GM12878 (cell line): Measurements from ENCODE around the gene GLTP. TPM values are rescaled to one million over a fixed set of nuclear protein-coding genes. Genes with fewer than 3 reads are reported as not detected.

Experiments used
- ATAC-seq: fragments of 200-7000 bp; cut with Tn5 transposase; 3 replicates; pipeline ENCODE4 v1.9.1; 2020; ENCODE audit warnings: mild to moderate bottlenecking, moderate library complexity
- BruUV-seq: library from RNA; stranded (reverse); fragments of 400-500 nt; replicated peaks from 2 replicates; lab custom pipeline; 2021; lab: Mats Ljungman, UMichigan
- CTCF ChIA-PET: fragments of 300-600 bp; sonication (Branson Sonifier 250); formaldehyde crosslinking; extraction: SDS; loops from one replicate; lab custom pipeline; 2021; ENCODE audit warnings: inconsistent platforms; lab: Yijun Ruan, JAX
- POLR2A ChIA-PET: fragments of 350-600 bp; formaldehyde crosslinking; extraction: SDS; loops from one replicate; lab custom pipeline; 2021; ENCODE audit warnings: inconsistent platforms; lab: Charles Lee
- RAD21 ChIA-PET: fragments of 300-600 bp; sonication (Branson Sonifier 250); formaldehyde crosslinking; loops from one replicate; lab custom pipeline; 2023; ENCODE audit warnings: antibody characterized with exemption; ENCODE audit not compliant: unreplicated experiment; lab: Charles Lee
- SMC1A ChIA-PET: fragments of 300-600 bp; sonication (Branson Sonifier 250); formaldehyde crosslinking; loops from one replicate; lab custom pipeline; 2023; ENCODE audit not compliant: unreplicated experiment, uncharacterized antibody; lab: Charles Lee
- DNase-seq: peaks from one replicate; pipeline ENCODE4 v3.0.0-alpha.2; 2011; ENCODE audit warnings: low read depth, low spot score
- FAIRE-seq: peaks from 3 replicates; lab custom pipeline; 2011; peaks lifted over from hg19 to GRCh38; lab: Jason Lieb, UNC
- H2AFZ ChIP-seq: 2 replicates; pipeline ENCODE4 v1.6.0; 2011; ENCODE audit warnings: low read depth, low read length, control low read depth; ENCODE audit not compliant: control insufficient read depth
- H3K27ac ChIP-seq: 2 replicates; pipeline ENCODE4 v1.5.1; 2011; ENCODE audit warnings: control low read depth; ENCODE audit not compliant: control insufficient read depth, insufficient read depth
- H3K27me3 ChIP-seq, 2 experiments: replicated peaks in 1 of 2; 2 replicates each; pipeline versions ENCODE4 v1.6.0 to v1.6.1; 2011; ENCODE audit warnings: low read length in 1 of 2; ENCODE audit not compliant: control insufficient read depth in 2 of 2, insufficient read depth in 2 of 2
- H3K36me3 ChIP-seq, 2 experiments: 2 replicates each; pipeline ENCODE4 v1.5.1; 2011; ENCODE audit warnings: low read length in 1 of 2; ENCODE audit not compliant: control insufficient read depth in 2 of 2, insufficient read depth in 2 of 2
- H3K4me1 ChIP-seq: 2 replicates; pipeline ENCODE4 v1.6.1; 2011; ENCODE audit warnings: mild to moderate bottlenecking, low read length, moderate library complexity, mixed read lengths; ENCODE audit not compliant: control insufficient read depth, insufficient read depth
- H3K4me2 ChIP-seq: 2 replicates; pipeline ENCODE4 v1.6.0; 2011; ENCODE audit warnings: control low read depth; ENCODE audit not compliant: control insufficient read depth, insufficient read depth
- H3K4me3 ChIP-seq: fragments of 200-600 bp; sonication (generic); 2 replicates; pipeline ENCODE4 v1.5.1; 2016
- H3K79me2 ChIP-seq: 2 replicates; pipeline ENCODE4 v1.6.0; 2011; ENCODE audit warnings: low read length; ENCODE audit not compliant: control insufficient read depth, insufficient read depth
- H3K9ac ChIP-seq: 2 replicates; pipeline ENCODE4 v1.8.0; 2011; ENCODE audit warnings: low read length, control low read depth, mixed read lengths; ENCODE audit not compliant: control insufficient read depth, insufficient read depth
- H3K9me3 ChIP-seq: replicated peaks from 3 replicates; pipeline ENCODE4 v1.5.1; 2011; ENCODE audit warnings: mild to moderate bottlenecking, low read length; ENCODE audit not compliant: control insufficient read depth, insufficient read depth
- H4K20me1 ChIP-seq: 2 replicates; pipeline ENCODE4 v1.6.0; 2011; ENCODE audit not compliant: control insufficient read depth, insufficient read depth
- BMI1 ChIP-seq: fragments of 450-650 bp; IDR thresholded peaks from 2 replicates; pipeline ENCODE4 v1.6.1; 2016; ENCODE audit warnings: mild to moderate bottlenecking, moderate library complexity, borderline replicate concordance
- JUNB ChIP-seq: IDR thresholded peaks from 2 replicates; pipeline ENCODE4 v1.6.1; 2016; ENCODE audit warnings: antibody characterized with exemption, mild to moderate bottlenecking
- KDM1A ChIP-seq: fragments of 200-600 bp; sonication (generic); IDR thresholded peaks from 2 replicates; pipeline ENCODE4 v1.6.1; 2016; ENCODE audit warnings: borderline replicate concordance
- RB1 ChIP-seq: fragments of 450-650 bp; formaldehyde crosslinking; IDR thresholded peaks from 2 replicates; pipeline ENCODE4 v1.6.1; 2017; ENCODE audit warnings: mild to moderate bottlenecking, borderline replicate concordance
- ZNF207 ChIP-seq: fragments of 450-650 bp; IDR thresholded peaks from 2 replicates; pipeline ENCODE4 v1.6.1; 2014; ENCODE audit warnings: antibody characterized with exemption, mild to moderate bottlenecking, borderline replicate concordance
- in situ Hi-C: fragments of 300-500 bp; cut with MboI; formaldehyde crosslinking; loops from 9 replicates; pipeline ENCODE4 v1.14.3; 2018; ENCODE audit warnings: mixed read lengths
- intact Hi-C: fragments of 100-400 bp; cut with micrococcal nuclease; formaldehyde crosslinking; loops from one replicate; pipeline ENCODE4 v1.14.2; 2022; ENCODE audit not compliant: unreplicated experiment
- polyA plus RNA-seq, 11 experiments: library from polyadenylated mRNA; depleted of rRNA in 4 of 11; unstranded in 6 of 11; stranded (reverse) in 5 of 11; fragments of >200 nt; fragmentation: Nextera tagmentation in 4 of 11; fragmentation: Illumina TruSeq in 1 of 11; extraction: Ambion mirVana in 4 of 11; extraction: Trizol in 1 of 11; gene quantifications; 1 replicate in 1 of 11; 2 replicates in 10 of 11; pipeline versions ENCODE4 v1.2.1 to v1.2.3, GENCODE V29; 2011 to 2016; ENCODE audit warnings: inconsistent platforms in 2 of 11, missing spikeins in 2 of 11, low read depth in 1 of 11
- total RNA-seq, 4 experiments: library from RNA; depleted of rRNA in 3 of 4; stranded (reverse); fragments of >200 nt in 3 of 4; fragmentation: Illumina TruSeq in 1 of 4; extraction: Trizol in 1 of 4; gene quantifications; 2 replicates each; pipeline versions ENCODE4 v1.2.1 to v1.2.3, GENCODE V29; 2013 to 2021
- TF ChIP-seq, protein P1 (sequence below): IDR thresholded peaks from 2 replicates; pipeline ENCODE4 v1.6.1; 2012; ENCODE audit warnings: low read depth, low read length, improper control_type of control experiment
- TF ChIP-seq, protein P2 (sequence below): fragments of 450-650 bp; IDR thresholded peaks from 2 replicates; pipeline ENCODE4 v1.6.1; 2017; ENCODE audit warnings: mild to moderate bottlenecking, low read depth, inconsistent platforms; ENCODE audit not compliant: poor library complexity, severe bottlenecking

Gene GLTP
- total and polyA plus RNA-seq, 10 of the 15 experiments (the other 5 are each of a cell fraction or from before 2014, with no cell fraction given) = 16.8 to 44.0 (median 25.3) TPM

DNA sequence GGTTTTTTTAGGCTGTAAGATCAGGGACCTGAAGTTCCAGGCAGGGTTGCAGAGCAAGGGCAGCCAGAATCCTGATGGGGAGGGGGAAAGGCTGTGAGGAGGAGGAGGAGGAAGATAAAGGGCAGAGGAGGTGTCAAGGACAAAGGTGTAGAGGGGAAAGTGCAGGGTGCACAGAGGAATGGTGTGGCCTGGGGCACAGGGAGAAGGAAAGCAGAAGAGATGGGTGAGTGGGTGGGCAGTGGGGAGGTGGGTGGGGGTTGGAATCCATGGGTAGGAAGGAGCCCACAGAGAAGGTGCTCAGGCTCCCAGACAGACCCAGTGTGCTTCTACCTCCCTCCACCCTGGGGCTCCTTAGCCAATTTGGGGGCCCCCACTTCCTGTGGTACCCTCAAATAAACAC, 58.4 kb downstream of the GLTP start:
- no peak for DNase-seq
- no peaks in the 10 kb centered on the region for H3K36me3 ChIP-seq
- no peak overlapping the region for H3K9ac ChIP-seq
- no TSS peak for BruUV-seq
- no peaks in the 10 kb centered on the region for H4K20me1 ChIP-seq
- H3K4me1 ChIP-seq = no peaks in the 10 kb centered on the region
- FAIRE-seq = no peak
- POLR2A ChIA-PET = no interaction called here
- intact Hi-C loops = no loop called here
- H3K9me3 ChIP-seq = no peaks in the 10 kb centered on the region
- CTCF ChIA-PET = interaction anchor here (0.6 to 1.4 kb wide), 3 partner anchors 16 to 23 kb away, joined by 3 to 4 read pairs (median 3); no protein-coding TSS in a partner anchor
- no peaks in the 10 kb centered on the region for H3K79me2 ChIP-seq
- RAD21 ChIA-PET = no interaction called here
- TF ChIP-seq KDM1A (no peak), BMI1 (no peak), JUNB (no peak), ZNF207 (no peak), RB1 (no peak)
- TF ChIP-seq, protein P1, sequence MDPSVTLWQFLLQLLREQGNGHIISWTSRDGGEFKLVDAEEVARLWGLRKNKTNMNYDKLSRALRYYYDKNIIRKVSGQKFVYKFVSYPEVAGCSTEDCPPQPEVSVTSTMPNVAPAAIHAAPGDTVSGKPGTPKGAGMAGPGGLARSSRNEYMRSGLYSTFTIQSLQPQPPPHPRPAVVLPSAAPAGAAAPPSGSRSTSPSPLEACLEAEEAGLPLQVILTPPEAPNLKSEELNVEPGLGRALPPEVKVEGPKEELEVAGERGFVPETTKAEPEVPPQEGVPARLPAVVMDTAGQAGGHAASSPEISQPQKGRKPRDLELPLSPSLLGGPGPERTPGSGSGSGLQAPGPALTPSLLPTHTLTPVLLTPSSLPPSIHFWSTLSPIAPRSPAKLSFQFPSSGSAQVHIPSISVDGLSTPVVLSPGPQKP = no peak
- TF ChIP-seq, protein P2, sequence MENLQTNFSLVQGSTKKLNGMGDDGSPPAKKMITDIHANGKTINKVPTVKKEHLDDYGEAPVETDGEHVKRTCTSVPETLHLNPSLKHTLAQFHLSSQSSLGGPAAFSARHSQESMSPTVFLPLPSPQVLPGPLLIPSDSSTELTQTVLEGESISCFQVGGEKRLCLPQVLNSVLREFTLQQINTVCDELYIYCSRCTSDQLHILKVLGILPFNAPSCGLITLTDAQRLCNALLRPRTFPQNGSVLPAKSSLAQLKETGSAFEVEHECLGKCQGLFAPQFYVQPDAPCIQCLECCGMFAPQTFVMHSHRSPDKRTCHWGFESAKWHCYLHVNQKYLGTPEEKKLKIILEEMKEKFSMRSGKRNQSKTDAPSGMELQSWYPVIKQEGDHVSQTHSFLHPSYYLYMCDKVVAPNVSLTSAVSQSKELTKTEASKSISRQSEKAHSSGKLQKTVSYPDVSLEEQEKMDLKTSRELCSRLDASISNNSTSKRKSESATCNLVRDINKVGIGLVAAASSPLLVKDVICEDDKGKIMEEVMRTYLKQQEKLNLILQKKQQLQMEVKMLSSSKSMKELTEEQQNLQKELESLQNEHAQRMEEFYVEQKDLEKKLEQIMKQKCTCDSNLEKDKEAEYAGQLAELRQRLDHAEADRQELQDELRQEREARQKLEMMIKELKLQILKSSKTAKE = no peak
- TF ChIP-seq, all 136 proteins: peak for 0
- Histone ChIP-seq H3K4me3 (no peak overlapping the region), H3K27me3 (peaks cover 0 to 2% of the 10 kb centered on the region in 2 experiments; a peak in 1 of 4 replicates), H3K27ac (no peak overlapping the region), H3K4me2 (no peak overlapping the region), H2AFZ (no peak overlapping the region)
- ATAC-seq = no peak
- in situ Hi-C loops = no loop called here
- SMC1A ChIA-PET = no interaction called here
